WTC11 (cell line): ENCODE results near the gene PSORS1C1.

Experiments
- AR ChIP-seq: fragments of 250-450 bp; sonication (Bioruptor Pico); IDR thresholded peaks from 2 replicates; pipeline ENCODE4 v1.9.0; 2021; ENCODE audit warnings: mild to moderate bottlenecking
- CTCF ChIP-seq: fragments of 200-600 bp; IDR thresholded peaks from 2 replicates; pipeline ENCODE4 v1.8.0; 2022; ENCODE audit warnings: antibody characterized with exemption
- ELF4 ChIP-seq: sonication (generic); formaldehyde crosslinking; IDR thresholded peaks from 2 replicates; pipeline ENCODE4 v1.8.1; 2022; ENCODE audit warnings: low read depth, mild to moderate bottlenecking, moderate library complexity, missing genetic modification reagents
- ESRRA ChIP-seq: sonication (generic); formaldehyde crosslinking; IDR thresholded peaks from 2 replicates; pipeline ENCODE4 v1.8.1; 2022; ENCODE audit warnings: mild to moderate bottlenecking, missing genetic modification reagents, borderline replicate concordance
- NFE2L1 ChIP-seq: sonication (generic); formaldehyde crosslinking; IDR thresholded peaks from 2 replicates; pipeline ENCODE4 v1.8.1; 2023; ENCODE audit warnings: missing genetic modification reagents
- NFYB ChIP-seq: sonication (generic); formaldehyde crosslinking; conservative IDR thresholded peaks from 2 replicates; pipeline ENCODE4 v1.8.0; 2022; ENCODE audit warnings: low read depth, missing genetic modification reagents
- NR1H2 ChIP-seq: sonication (generic); formaldehyde crosslinking; IDR thresholded peaks from 2 replicates; pipeline ENCODE4 v1.9.0; 2021; ENCODE audit warnings: mild to moderate bottlenecking, moderate library complexity, missing genetic modification reagents
- ZBTB21 ChIP-seq: sonication (generic); formaldehyde crosslinking; IDR thresholded peaks from 2 replicates; pipeline ENCODE4 v1.8.1; 2023; ENCODE audit warnings: mild to moderate bottlenecking, missing genetic modification reagents, borderline replicate concordance

GRCh38 chr6:31129130-31129529, 14.5 kb downstream of the PSORS1C1 start:
- no peak for TF ChIP-seq ZBTB21 (CRISPR knock-in tag)
- TF ChIP-seq NR1H2 (CRISPR knock-in tag) = no peak
- TF ChIP-seq ESRRA = no peak
- TF ChIP-seq NFE2L1 (CRISPR knock-in tag) = no peak
- TF ChIP-seq CTCF = no peak
- no peak for TF ChIP-seq NFYB (CRISPR knock-in tag)
- TF ChIP-seq ELF4 = no peak
- no peak for TF ChIP-seq AR
